A549 (cell line): ENCODE data around the gene F8.

Source experiments
- JUN ChIP-seq, 2 experiments: fragments of >200 bp; sonication (Bioruptor Twin); formaldehyde crosslinking; IDR thresholded peaks; 2 replicates in 1 of 2; 3 replicates in 1 of 2; pipeline ENCODE4 v1.6.1; 2016 to 2017
- RFX5 ChIP-seq: fragments of 450-650 bp; IDR thresholded peaks from 2 replicates; pipeline ENCODE4 v1.7.1; 2014; ENCODE audit warnings: antibody characterized with exemption, mild to moderate bottlenecking, moderate library complexity

DNA sequence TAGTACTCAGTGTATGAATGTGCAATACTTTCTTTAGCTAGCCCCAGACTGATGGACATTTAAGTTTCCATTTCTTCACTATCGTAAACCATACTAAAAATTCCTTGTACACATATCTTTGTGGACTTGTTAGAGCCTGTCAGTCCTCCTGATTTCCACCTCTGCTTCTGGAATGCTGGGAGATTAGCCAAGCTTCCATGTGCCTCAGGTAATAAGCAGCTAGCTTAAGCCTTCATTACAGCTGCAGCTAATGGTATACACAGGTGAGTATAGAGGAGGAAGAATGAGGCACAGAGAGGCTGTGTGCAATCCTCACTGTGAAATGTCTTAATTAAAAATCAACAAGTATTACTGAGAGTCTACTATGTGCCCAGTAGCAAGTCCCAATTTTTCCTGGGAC lies 197.9 kb downstream of the F8 start:
- TF ChIP-seq JUN (IDR thresholded peaks at IDR 0.05) = no peak
- TF ChIP-seq RFX5 = no peak
